Lower leg skin (tissue), 3 donors: ENCODE results near the gene KRTAP10-1.

Experiments used
- CTCF ChIP-seq, 3 donors: fragments of 450-650 bp; IDR thresholded peaks; one replicate each; pipeline ENCODE4 v1.5.1; 2016; ENCODE audit warnings: antibody characterized with exemption in 3 of 3, mild to moderate bottlenecking in 3 of 3, moderate library complexity in 2 of 3
- POLR2A ChIP-seq, 2 donors: fragments of 450-650 bp; IDR thresholded peaks; one replicate each; pipeline ENCODE4 v1.6.1; 2016 to 2017; ENCODE audit warnings: antibody characterized with exemption in 2 of 2, mild to moderate bottlenecking in 1 of 2, moderate library complexity in 1 of 2

- TF ChIP-seq CTCF (IDR thresholded peaks at IDR 0.05), result no peak
- TF ChIP-seq POLR2A (IDR thresholded peaks at IDR 0.05), result no peak
These were observed 35.5 kb upstream of the KRTAP10-1 start for GRCh38 chr21:44575307-44576024.
